Gastroesophageal sphincter (tissue), 3 donors: ENCODE data around the gene TAGLN2.

Source experiments
- CTCF ChIP-seq, 4 experiments: fragments of 200-600 bp in 2 of 4; fragments of 450-650 bp in 2 of 4; sonication (generic) in 1 of 4; IDR thresholded peaks; one replicate each; pipeline ENCODE4 v1.5.1; 2017 to 2019; ENCODE audit warnings: antibody characterized with exemption in 4 of 4, mild to moderate bottlenecking in 2 of 4, moderate library complexity in 2 of 4
- EP300 ChIP-seq: sonication (generic); formaldehyde crosslinking; IDR thresholded peaks from one replicate; pipeline ENCODE4 v1.6.1; 2017; ENCODE audit warnings: antibody characterized with exemption, mild to moderate bottlenecking
- POLR2A ChIP-seq, 2 donors: fragments of 450-650 bp; IDR thresholded peaks; one replicate each; pipeline ENCODE4 v1.6.1; 2017; ENCODE audit warnings: antibody characterized with exemption in 2 of 2, mild to moderate bottlenecking in 2 of 2, moderate library complexity in 1 of 2
- POLR2AphosphoS5 ChIP-seq: sonication (generic); formaldehyde crosslinking; IDR thresholded peaks from one replicate; pipeline ENCODE4 v1.6.1; 2017; ENCODE audit warnings: antibody characterized with exemption

DNA sequence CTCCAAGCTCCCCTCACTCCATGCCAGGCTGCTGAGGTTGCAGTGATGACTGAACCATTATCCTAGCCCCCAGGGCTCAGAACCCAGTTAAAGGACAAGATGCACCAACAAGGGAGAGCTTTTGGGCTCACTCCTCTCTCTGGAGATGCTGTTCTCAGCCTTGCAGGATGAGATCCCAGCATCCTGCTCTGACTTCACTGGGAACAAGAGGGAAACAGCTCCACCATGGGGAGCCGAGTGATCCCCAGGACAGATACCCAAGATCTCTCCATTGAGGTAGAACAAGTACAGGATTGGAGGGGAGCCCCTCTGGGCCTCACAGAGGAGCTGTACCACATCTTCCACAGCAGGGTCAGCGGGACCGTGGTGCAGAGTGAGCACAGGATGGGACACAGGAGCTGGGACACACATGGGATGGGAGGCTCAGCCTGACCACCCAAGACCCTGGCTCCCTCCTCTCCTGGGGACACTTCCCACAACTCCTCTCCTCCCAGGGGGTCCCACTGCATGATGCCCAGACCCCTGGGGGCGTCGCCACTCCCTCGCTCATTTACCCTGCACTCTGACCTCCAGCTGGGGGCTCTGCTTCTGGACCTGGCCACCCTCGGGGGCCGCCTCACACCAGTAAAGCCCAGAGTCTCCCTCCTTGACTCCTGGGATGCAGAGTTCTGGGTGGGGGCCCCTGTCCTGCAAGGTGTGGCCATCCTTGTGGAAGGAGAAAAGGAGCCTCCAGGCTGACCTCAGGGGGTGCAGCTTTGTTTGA is 47.3 kb upstream of the TAGLN2 start:
- TF ChIP-seq CTCF (IDR thresholded peaks at IDR 0.05): no peak
- TF ChIP-seq POLR2A (IDR thresholded peaks at IDR 0.05): no peak
- TF ChIP-seq EP300: no peak
- TF ChIP-seq POLR2AphosphoS5: no peak
